ENCODE results near the gene DUT.
A peak's percentile ranks its signal among the peaks of the same experiment; 100 is the strongest.

The DUT gene

DNA sequence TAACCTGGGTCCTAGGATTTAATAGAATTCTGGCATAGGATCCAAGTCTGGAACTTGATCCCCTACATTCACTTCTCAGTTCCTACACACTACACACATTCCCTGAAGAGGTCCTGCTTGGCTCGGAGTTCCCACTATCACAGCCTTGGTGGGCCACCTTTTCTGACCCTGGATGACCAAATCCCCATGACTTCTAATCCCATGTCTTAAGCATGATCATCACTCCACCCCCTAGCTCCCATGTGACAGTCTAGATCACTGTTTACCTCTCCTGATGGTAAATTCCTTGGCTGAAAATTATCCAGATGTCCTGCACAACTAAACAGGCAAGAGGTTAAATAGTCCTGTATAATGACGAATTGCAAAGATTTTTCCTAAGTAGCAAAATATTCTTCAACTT, 40.3 kb downstream of the DUT start:
- no peak for DNase-seq (ENCODE audit: low read depth)

DNA sequence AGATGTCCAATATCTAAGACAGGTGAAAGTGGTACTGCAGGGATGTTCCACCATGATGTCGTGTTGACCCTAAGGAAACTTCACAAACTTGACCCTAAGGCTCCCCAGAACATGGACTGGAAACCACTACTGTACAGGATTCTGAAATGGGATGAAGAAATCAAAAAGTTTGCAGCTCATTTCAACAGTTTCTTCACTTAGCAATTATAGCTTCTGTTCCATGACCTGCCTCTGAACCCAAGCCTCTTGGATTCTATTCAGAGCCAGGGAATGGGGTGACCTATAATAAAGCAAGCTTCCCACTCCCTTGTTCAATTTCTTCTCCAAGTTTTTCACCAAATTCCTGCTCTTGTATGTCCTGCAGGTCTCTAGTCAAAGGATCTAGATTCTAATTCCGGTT, 40.7 kb downstream of the DUT start:
- DNase-seq (ENCODE audit: low read depth): no peak

DNA sequence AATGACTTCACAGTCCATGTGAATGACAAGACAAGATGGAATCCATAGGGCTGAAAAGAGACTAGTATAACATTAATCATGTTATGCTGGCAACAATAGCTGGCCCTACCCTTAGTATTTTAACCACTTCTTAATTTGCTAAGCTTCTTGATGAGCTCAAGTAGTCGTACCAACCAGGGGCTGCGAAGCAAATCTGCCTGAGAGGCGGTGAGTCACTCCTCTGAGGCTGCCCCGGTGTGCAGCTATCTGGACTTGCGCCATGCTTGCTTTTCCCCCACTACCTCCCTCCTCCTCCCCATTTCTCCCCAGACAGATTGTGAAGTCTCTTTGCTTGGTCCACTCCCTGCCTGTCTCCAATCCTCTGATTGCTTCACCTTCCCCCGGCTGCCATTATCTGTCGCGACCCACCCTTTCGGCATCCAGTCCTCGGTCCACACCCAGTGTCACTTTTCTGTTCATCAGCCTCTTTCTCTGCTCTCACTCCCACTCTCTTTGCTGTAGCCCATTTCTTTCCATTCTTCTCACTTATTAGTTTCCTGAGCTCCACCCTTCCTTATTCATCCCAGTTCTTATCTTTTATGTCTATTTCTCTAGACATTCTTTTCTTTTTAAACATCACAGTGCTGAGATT, 42.7 kb downstream of the DUT start:
- no peak for DNase-seq (ENCODE audit: low read depth)

DNA sequence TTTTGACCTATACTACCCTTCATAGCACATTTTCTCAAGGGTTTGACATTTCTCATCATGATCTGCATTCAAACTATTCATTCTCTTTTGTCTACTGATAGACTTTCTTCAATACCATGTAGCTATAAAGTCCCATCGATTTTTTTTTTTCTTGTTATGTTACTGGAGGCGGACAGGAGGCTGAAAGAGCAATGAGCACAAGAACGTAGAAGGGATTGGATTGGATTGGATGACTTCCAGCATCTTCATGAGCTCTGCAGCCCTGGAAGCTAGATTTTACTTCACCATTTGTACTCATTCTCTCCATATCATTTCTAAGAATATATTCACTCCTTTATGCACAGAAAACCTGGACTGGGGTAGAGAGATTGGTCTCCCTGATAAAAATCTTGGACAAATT, 43.2 kb downstream of the DUT start:
- no peak for DNase-seq (ENCODE audit: low read depth)

DNA sequence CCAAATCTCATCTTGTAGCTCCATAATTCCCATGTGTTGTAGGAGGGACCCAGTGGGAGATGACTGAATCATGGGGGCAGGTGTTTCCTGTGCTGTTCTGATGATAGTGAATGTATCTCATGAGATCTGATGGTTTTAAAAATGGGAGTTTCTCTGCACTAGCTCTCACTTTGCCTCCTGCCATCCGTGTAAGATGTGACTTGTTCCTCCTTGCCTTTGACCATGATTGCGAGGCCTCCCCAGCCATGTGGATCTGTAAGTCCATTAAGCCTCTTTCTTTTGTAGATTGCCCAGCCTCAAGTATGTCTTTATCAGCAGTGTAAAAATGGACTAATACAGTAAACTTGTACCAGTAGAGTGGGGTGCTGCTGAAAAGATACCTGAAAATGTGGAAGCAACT, 44.5 kb downstream of the DUT start:
- DNase-seq (ENCODE audit: low read depth): no peak

DNA sequence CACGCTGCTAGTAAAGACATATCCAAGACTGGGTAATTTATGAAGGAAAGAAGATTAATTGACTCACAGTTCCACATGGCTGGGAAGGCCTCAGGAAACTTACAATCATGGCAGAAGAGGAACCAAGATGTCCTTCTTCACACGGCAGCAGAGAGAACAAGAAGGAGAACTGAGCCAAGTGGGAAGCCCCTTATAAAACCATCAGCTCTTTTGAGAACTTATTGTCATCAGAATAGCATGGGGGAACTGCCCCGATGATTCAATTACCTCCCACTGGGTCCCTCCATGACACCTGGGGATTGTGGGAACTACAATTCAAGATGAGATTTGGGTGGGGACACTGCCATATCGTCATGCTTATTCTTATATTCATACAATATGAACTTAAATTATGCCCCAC, 49.0 kb downstream of the DUT start:
- no peak for DNase-seq (ENCODE audit: low read depth)

DNA sequence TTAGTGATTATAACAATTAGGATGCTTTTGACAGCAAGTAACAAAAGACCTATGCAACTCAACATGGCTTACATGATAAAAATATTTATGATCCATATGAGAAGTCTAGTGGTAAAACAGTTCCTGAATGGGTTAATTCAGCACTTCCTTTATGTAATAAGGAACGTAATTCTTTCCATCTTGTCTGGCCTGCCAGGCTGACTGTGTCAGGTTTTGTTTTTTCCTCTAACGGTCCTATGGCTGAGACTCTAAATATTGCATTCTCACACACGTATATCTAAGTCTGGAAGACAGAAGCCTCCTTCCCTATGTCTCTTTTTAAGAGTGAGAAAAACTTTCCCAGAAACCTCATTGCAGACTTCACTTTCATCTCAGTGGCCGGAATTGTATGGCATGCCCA, 50.6 kb downstream of the DUT start:
- DNase-seq (ENCODE audit: low read depth): no peak

DNA sequence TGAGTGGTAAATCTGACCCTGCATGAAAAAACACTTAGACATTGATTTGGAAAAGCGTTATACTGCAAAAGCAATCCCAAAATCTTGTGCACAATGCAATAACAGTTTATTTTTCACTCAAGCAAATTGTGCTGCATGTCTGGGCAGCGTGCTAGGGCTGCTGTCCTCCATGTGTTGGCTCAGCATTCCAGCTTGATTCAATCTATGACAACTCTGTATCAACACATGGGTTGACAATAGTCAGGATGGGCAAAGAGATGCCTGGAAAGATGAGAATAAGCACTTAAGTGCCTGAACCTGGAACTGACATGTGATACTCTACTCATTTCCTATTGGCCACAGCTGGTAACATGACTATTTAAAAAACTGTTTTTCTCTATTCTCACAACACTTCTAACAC, 51.8 kb downstream of the DUT start:
- no peak for DNase-seq (ENCODE audit: low read depth)

DNA sequence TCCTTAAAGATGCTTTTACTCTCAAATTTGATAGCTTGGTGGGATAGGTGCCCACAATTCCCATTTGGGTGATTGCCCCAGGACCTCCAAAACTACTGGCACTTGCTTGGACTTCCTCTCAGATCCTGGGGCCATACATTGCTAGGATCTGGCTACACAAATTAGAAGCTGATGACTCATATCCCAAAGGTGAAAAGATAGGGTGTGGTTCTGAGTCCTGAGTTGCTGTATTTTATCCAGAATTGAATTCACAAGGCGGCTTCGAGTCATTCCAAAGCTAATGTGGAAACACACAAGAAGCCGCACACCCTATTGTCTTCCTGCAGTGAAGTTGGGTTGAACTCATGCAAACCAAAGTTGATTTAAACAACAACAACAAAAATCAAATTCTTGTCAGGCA, 53.4 kb downstream of the DUT start:
- DNase-seq (ENCODE audit: low read depth): no peak

DNA sequence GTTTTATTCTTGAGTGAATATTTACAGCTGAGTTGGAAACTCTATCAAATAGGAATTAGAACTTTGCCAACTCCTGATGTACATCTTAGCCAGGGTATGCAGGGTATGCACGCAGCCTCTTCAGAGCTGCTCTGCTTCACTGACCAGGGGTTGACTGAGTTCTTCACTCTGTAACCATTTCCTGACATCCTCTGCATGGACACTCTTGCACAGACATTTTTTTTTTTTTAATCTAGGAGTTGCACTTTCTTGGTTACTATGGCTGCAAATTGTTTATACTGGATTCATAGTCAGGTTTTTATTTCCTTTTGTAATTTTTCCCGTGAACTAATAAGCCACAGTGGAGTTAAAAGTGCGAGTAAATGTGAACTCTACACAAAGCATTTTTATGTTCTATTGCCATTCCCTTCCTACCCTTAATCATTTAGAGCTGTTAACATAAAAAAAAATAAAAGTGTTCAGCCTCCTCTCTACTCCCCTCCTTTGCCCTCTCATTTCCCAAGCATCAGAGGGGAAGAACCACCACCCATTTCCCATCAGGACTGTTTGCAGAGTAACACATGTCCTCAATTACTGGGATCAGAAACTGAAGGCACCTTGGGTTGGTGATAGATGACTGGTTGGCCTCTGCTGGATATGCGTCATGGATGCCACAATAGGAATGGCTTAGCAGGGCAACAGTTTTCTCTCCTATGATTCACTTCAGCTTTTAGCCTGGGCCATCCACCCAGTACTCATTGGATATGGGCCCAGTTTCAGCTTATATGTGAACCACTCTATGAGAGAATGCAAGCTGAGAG, 54.0 kb downstream of the DUT start:
- peak; percentile 99 for DNase-seq (ENCODE audit: low read depth)

DNA sequence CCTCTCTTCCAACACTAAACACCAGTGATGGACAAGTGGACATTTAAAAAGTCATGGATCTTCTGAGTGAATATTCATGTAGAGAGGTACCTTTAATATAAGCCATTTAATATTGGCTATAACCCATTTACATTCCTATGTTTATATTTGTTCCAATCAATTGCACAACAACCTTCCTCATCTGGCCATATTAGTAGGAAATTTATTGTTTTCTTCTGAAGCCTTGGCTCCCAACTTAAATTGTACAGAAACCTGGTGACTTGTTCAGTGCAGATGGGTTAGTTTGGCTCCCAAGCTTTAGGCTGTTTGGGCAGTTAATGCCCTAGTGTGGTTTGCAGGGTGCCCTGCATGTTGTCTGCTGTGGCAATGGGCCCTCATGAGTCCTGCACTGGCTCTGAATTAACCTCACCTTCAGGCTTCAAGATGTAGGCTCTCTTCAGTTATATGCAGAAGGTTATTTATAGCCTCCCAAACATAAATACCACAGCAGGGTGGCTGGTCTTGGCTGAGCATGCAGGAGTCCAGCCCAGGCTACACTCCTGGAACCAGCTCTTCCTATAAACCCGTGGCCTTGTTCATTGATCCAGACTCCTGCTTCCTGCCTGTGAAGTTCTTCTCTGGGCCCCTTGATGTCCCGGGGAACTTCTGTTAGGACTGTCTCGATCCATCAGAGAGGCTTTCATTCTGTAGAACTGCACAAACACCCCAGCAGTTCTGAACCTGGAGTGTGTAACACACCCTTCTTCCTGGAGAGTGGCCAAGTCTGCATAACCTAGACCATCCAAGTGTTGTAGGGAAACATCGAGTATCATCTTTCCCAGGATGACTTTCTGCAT, 57.0 kb downstream of the DUT start:
- DNase-seq (ENCODE audit: low read depth): no peak

DNA sequence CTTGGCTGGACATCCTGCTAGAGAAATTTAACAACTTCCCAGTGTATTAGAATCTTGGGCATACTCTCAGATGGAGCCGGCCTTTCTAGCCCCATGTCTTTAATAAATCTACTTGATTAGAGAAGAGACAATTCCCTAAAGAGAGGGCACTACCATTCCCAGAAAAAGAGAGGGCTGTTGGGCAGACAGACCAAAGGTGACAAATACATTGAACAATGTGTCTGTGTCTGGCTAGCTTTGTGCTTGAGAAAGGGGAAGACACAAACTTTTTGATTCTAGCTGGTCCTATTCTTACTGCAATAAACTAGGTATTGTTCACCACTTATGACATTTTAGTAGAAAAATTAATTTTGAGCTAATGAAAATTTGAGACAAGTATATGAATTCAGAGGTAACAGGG, 57.7 kb downstream of the DUT start:
- no peak for DNase-seq (ENCODE audit: low read depth)

DNA sequence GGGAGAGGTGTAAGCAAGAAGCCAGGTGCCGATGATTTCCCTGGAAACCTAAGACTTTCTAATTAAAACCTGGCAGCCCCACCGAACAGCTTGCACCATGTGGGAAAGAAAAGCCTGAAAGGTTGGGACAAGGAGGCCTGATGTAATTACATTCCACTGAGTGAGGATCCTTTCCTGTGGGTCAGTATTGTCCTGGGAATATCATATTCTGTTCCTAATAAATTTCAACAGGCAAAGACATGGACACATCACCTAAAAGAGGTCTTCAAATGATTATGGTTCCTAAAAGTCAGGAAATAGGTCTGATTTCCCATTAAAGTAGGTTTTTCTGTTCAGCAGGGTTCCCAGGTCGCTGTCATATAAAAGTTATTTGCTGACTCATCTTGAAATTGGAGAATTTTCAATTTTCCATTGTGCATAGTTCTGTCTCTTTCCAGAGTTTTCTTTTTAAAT, 58.5 kb downstream of the DUT start:
- DNase-seq (ENCODE audit: low read depth): peak; percentile 65

DNA sequence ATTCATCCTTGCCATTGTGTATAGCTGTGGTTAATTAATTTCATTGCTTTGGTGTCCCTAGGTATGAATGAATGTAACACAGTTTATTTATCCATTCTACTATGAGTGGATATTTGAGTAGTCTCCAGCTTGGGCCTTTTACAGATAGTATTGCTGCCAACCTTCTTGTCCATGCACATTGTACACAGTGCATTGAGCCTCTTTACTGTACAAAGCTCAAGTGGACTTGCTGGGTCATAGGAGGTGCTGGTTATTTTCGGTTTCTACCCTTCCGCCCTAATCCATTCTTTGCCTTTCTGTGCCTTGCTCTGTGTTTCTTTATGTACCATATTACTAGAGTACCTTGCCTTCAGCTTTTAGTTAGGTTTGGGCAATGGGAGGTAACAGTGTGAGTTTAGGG, 60.7 kb downstream of the DUT start:
- no peak for DNase-seq (ENCODE audit: low read depth)

DNA sequence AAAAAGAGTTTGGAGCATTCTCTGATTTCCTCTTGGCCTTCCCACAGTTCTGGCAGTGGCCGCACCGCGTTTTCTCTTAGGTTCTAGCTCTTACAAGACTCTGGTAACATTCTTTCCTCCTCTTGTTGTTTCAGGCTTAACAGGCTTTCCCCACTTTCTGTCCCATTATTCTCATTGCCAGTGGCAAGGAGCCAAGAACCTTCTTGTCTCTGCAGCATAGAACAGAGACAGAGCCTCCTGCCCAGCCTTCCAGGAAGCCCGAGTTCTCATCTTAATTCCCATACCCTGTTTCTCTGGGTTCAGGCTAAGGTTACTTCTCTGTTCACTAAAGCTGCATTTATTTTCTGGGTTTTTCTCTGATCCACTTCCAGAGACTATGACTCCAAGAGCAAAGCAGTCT, 61.1 kb downstream of the DUT start:
- no peak for DNase-seq (ENCODE audit: low read depth)

All from GM04503 (cell line).